Stomach (tissue), 4 donors: ENCODE data around the gene DOK3.

Source experiments
- CTCF ChIP-seq, 7 experiments: fragments of 450-650 bp in 4 of 7; fragments of 200-600 bp in 3 of 7; sonication (generic) in 3 of 7; IDR thresholded peaks; one replicate each; pipeline ENCODE4 v1.5.1; 2016 to 2019; ENCODE audit warnings: antibody characterized with exemption in 7 of 7, control low read depth in 2 of 7, mild to moderate bottlenecking in 1 of 7
- EP300 ChIP-seq: sonication (generic); formaldehyde crosslinking; IDR thresholded peaks from one replicate; pipeline ENCODE4 v1.6.1; 2017; ENCODE audit warnings: antibody characterized with exemption
- POLR2A ChIP-seq, 4 donors: fragments of 450-650 bp; IDR thresholded peaks; one replicate each; pipeline ENCODE4 v1.6.1; 2016; ENCODE audit warnings: antibody characterized with exemption in 4 of 4, control low read depth in 2 of 4, mild to moderate bottlenecking in 1 of 4, moderate library complexity in 1 of 4
- POLR2AphosphoS5 ChIP-seq, 3 donors: sonication (generic); formaldehyde crosslinking; IDR thresholded peaks; one replicate each; pipeline ENCODE4 v1.6.1; 2016; ENCODE audit warnings: antibody characterized with exemption in 3 of 3

GRCh38 chr5:177524539-177524900 lies 14.9 kb upstream of the DOK3 start:
- TF ChIP-seq CTCF (IDR thresholded peaks at IDR 0.05) (no peak), POLR2A (IDR thresholded peaks at IDR 0.05) (no peak), EP300 (no peak), POLR2AphosphoS5 (IDR thresholded peaks at IDR 0.05) (no peak)
